IMR-90 (cell line): ENCODE data around the gene DNAH6. TPM values are rescaled to one million over a fixed set of nuclear protein-coding genes. Genes with fewer than 3 reads are reported as not detected.

ENCODE experiments used
- ATAC-seq: fragments of 200-7000 bp; cut with Tn5 transposase; 2 replicates; pipeline ENCODE4 v1.9.1; 2020; ENCODE audit warnings: low read depth, mild to moderate bottlenecking, moderate library complexity
- BruUV-seq: library from RNA; stranded (reverse); fragments of 400-500 nt; replicated peaks from 2 replicates; lab custom pipeline; 2021; lab: Mats Ljungman, UMichigan
- CTCF ChIA-PET: fragments of 300-600 bp; formaldehyde crosslinking; extraction: SDS; loops from one replicate; lab custom pipeline; 2021; ENCODE audit warnings: antibody characterized with exemption; lab: Yijun Ruan, JAX
- POLR2A ChIA-PET: fragments of 300-600 bp; sonication (Branson Sonifier 250); formaldehyde crosslinking; loops from one replicate; lab custom pipeline; 2022; ENCODE audit warnings: antibody characterized with exemption; ENCODE audit not compliant: unreplicated experiment; lab: Charles Lee
- DNase-seq: peaks from one replicate; pipeline ENCODE4 v3.0.0; 2013
- H2AFZ ChIP-seq: replicated peaks from 2 replicates; pipeline ENCODE3; 2013; ENCODE audit warnings: low read length, mild to moderate bottlenecking; ENCODE audit not compliant: poor library complexity
- H2AK5ac ChIP-seq: 2 replicates; pipeline ENCODE4 v1.6.1; 2013; ENCODE audit warnings: low read depth, low read length, inconsistent platforms
- H2AK9ac ChIP-seq: replicated peaks from 2 replicates; pipeline ENCODE3; 2013; ENCODE audit warnings: mild to moderate bottlenecking, low read depth, low read length, moderate library complexity; ENCODE audit not compliant: poor library complexity
- H2BK120ac ChIP-seq: 2 replicates; pipeline ENCODE4 v1.6.1; 2013; ENCODE audit warnings: low read depth, low read length, inconsistent platforms
- H2BK15ac ChIP-seq: 3 replicates; pipeline ENCODE4 v1.6.1; 2013; ENCODE audit warnings: low read depth, low read length, inconsistent platforms
- H2BK20ac ChIP-seq: 2 replicates; pipeline ENCODE4 v1.6.1; 2013; ENCODE audit warnings: low read depth, mild to moderate bottlenecking, inconsistent platforms, low read length, moderate library complexity
- H2BK5ac ChIP-seq: 2 replicates; pipeline ENCODE4 v1.6.1; 2013; ENCODE audit warnings: mild to moderate bottlenecking, low read depth, low read length, inconsistent platforms; ENCODE audit not compliant: poor library complexity, severe bottlenecking
- H3K14ac ChIP-seq: replicated peaks from 2 replicates; pipeline ENCODE4 v1.6.1; 2013; ENCODE audit warnings: low read depth, low read length, inconsistent platforms
- H3K18ac ChIP-seq: 2 replicates; pipeline ENCODE4 v1.6.1; 2013; ENCODE audit warnings: low read depth, low read length, control low read depth
- H3K23ac ChIP-seq: 2 replicates; pipeline ENCODE4 v1.6.1; 2013; ENCODE audit warnings: low read depth, low read length, inconsistent platforms
- H3K27ac ChIP-seq: 2 replicates; pipeline ENCODE4 v1.5.1; 2013; ENCODE audit warnings: mild to moderate bottlenecking, control low read depth, low read length; ENCODE audit not compliant: insufficient read depth
- H3K27me3 ChIP-seq: 2 replicates; pipeline ENCODE4 v1.6.1; 2013; ENCODE audit warnings: low read length; ENCODE audit not compliant: control insufficient read depth, insufficient read depth
- H3K36me3 ChIP-seq: 2 replicates; pipeline ENCODE4 v1.6.1; 2013; ENCODE audit warnings: low read length, mixed read lengths; ENCODE audit not compliant: control insufficient read depth, insufficient read depth
- H3K4ac ChIP-seq: 2 replicates; pipeline ENCODE4 v1.6.1; 2013; ENCODE audit warnings: low read depth, low read length, inconsistent platforms
- H3K4me1 ChIP-seq: 2 replicates; pipeline ENCODE4 v1.6.1; 2013; ENCODE audit warnings: low read length, mixed read lengths; ENCODE audit not compliant: control insufficient read depth, insufficient read depth
- H3K4me2 ChIP-seq: 2 replicates; pipeline ENCODE4 v1.6.1; 2013; ENCODE audit warnings: low read depth, mild to moderate bottlenecking, control low read depth, low read length, moderate library complexity
- H3K4me3 ChIP-seq: 2 replicates; pipeline ENCODE4 v1.5.1; 2013; ENCODE audit warnings: low read depth, mild to moderate bottlenecking, control low read depth, low read length, moderate library complexity; ENCODE audit not compliant: insufficient read depth
- H3K56ac ChIP-seq: 2 replicates; pipeline ENCODE4 v1.6.1; 2013; ENCODE audit warnings: low read length, inconsistent platforms; ENCODE audit not compliant: insufficient read depth; ENCODE audit errors: extremely low read depth
- H3K79me1 ChIP-seq, 2 experiments: 2 replicates each; pipeline ENCODE4 v1.6.1; 2013; ENCODE audit warnings: low read length in 2 of 2, inconsistent platforms in 1 of 2, low read depth in 1 of 2
- H3K9ac ChIP-seq: 2 replicates; pipeline ENCODE4 v1.6.1; 2013; ENCODE audit warnings: low read depth, low read length, control low read depth
- H3K9me1 ChIP-seq: 2 replicates; pipeline ENCODE4 v1.6.1; 2013; ENCODE audit warnings: low read length, inconsistent platforms; ENCODE audit not compliant: insufficient read depth
- H3K9me3 ChIP-seq: 2 replicates; pipeline ENCODE4 v1.6.1; 2013; ENCODE audit warnings: low read length; ENCODE audit not compliant: control insufficient read depth, insufficient read depth
- H4K20me1 ChIP-seq: 2 replicates; pipeline ENCODE4 v1.6.1; 2013; ENCODE audit warnings: low read length, inconsistent platforms; ENCODE audit not compliant: insufficient read depth
- H4K5ac ChIP-seq: 2 replicates; pipeline ENCODE4 v1.6.1; 2013; ENCODE audit warnings: mild to moderate bottlenecking, low read depth, low read length, control low read depth
- H4K8ac ChIP-seq, 2 experiments: 2 replicates each; pipeline ENCODE4 v1.6.1; 2013; ENCODE audit warnings: low read depth in 2 of 2, low read length in 2 of 2, control low read depth in 1 of 2, inconsistent platforms in 1 of 2
- H4K91ac ChIP-seq: 2 replicates; pipeline ENCODE4 v1.6.1; 2013; ENCODE audit warnings: low read depth, low read length, inconsistent platforms; ENCODE audit not compliant: insufficient read depth
- BHLHE40 ChIP-seq: fragments of 150-350 bp; IDR thresholded peaks from 2 replicates; pipeline ENCODE4 v1.6.1; 2016; ENCODE audit warnings: mild to moderate bottlenecking, low read depth, low read length
- CHD1 ChIP-seq: IDR thresholded peaks from 2 replicates; pipeline ENCODE4 v1.6.1; 2012; ENCODE audit warnings: low read depth, low read length, improper control_type of control experiment
- MAFK ChIP-seq: IDR thresholded peaks from 2 replicates; pipeline ENCODE4 v1.6.1; 2012; ENCODE audit warnings: low read depth, low read length, improper control_type of control experiment
- MAZ ChIP-seq: IDR thresholded peaks from 2 replicates; pipeline ENCODE4 v1.6.1; 2012; ENCODE audit warnings: low read depth, mild to moderate bottlenecking, low read length, improper control_type of control experiment, moderate library complexity, borderline replicate concordance
- POLR2A ChIP-seq: IDR thresholded peaks from 2 replicates; pipeline ENCODE4 v1.6.1; 2012; ENCODE audit warnings: mild to moderate bottlenecking, low read depth, low read length
- WGBS, 2 experiments: methylation state at CpG; one replicate each; pipeline versions ENCODE4 v1.1.5 to v1.1.7; 2013; ENCODE audit warnings: missing lambda C conversion rate in 2 of 2; ENCODE audit not compliant: insufficient read length in 1 of 2; ENCODE audit errors: extremely low coverage in 2 of 2; 5-methylcytosine and 5-hydroxymethylcytosine counted together
- dilution Hi-C: fragments of 300-500 bp; cut with HindIII; formaldehyde crosslinking; loops from one replicate; pipeline ENCODE4 v1.14.3; 2018; ENCODE audit warnings: low sequenced_read_pairs; ENCODE audit not compliant: unreplicated experiment
- in situ Hi-C: fragments of 300-500 bp; cut with MboI; formaldehyde crosslinking; loops from 3 replicates; pipeline ENCODE4 v1.14.3; 2019; ENCODE audit warnings: low sequenced_read_pairs, inconsistent platforms, mixed read lengths
- intact Hi-C: fragments of 100-400 bp; cut with micrococcal nuclease; formaldehyde crosslinking; loops from 2 replicates; pipeline ENCODE4 v1.10.0; 2022
- polyA plus RNA-seq, 3 experiments: library from polyadenylated mRNA; depleted of rRNA; stranded (reverse); fragments of >200 nt; gene quantifications; 2 replicates each; pipeline ENCODE4 v1.2.3, GENCODE V29; 2012; ENCODE audit warnings: low replicate concordance in 1 of 3
- total RNA-seq: library from RNA; depleted of rRNA; stranded (reverse); fragments of >200 nt; gene quantifications from 2 replicates; pipeline ENCODE4 v1.2.3, GENCODE V29; 2012
- TF ChIP-seq, protein P1 (sequence below): fragments of 150-350 bp; IDR thresholded peaks from 2 replicates; pipeline ENCODE4 v1.6.1; 2017; ENCODE audit warnings: mild to moderate bottlenecking, antibody characterized with exemption, low read length, low read depth
- TF ChIP-seq, protein P2 (sequence below): conservative IDR thresholded peaks from 2 replicates; pipeline ENCODE4 v1.5.1; 2012; ENCODE audit warnings: mild to moderate bottlenecking, low read depth, low read length, improper control_type of control experiment

Gene DNAH6
- total and polyA plus RNA-seq, 2 of the 4 experiments (the other 2 are of a cell fraction): under 0.01 to 0.07 TPM

DNA sequence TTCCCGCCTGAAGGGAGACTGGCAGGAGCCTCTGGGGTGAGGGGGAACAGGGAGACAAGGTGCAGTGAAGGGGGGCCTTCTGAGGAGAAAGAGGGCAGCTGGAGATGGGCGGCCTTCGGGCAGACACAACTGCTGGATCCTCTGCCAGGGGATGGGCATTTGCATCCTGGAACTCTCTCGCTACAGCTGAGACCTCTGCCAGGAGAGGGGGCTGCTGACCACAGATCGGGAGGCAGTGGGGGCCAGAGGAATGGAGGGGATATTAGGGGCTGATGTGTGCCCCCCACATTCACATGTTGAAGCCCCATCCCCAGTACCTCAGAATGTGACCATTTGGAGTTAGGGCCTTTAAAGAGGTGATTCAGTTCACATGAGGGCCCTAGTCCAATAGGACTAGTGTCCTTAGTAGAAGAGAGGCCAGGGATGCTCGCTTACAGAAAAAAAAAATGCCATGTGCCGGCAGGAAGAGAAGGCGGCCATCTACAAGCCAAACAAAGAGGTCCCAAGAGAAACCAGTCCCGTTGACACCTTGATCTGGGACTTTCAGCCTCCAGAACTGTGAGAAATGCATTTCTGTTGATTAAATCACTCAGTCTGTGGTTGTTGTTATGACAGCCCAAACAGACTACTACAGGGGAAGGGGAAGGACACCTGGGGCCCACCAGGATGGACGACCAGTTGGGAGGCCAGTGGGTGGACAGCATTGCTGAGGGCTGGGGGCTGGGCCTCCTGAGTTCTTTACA, 314.6 kb downstream of the DNAH6 start (continued):
- TF ChIP-seq, protein P1, sequence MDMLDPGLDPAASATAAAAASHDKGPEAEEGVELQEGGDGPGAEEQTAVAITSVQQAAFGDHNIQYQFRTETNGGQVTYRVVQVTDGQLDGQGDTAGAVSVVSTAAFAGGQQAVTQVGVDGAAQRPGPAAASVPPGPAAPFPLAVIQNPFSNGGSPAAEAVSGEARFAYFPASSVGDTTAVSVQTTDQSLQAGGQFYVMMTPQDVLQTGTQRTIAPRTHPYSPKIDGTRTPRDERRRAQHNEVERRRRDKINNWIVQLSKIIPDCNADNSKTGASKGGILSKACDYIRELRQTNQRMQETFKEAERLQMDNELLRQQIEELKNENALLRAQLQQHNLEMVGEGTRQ: no peak

- Histone ChIP-seq H3K4me3 (no peak overlapping the region), H3K36me3 (no peaks in the 10 kb centered on the region; the same call in 1 of the 2 replicates), H3K9ac (0 out of 2 replicates have a peak overlapping the region, but pooled peaks have one; percentile 19), H2BK15ac (peak overlapping the region; percentile 27; the same call in 1 of the 3 replicates), H3K4me2 (peak overlapping the region; percentile 50; the same call in 1 of the 2 replicates), H3K56ac (no peak overlapping the region; the same call in 1 of the 2 replicates), H2BK5ac (peak overlapping the region; percentile 24), H2AK5ac (peak overlapping the region; percentile 70; the same call in 1 of the 2 replicates), H2AFZ (peak overlapping the region; percentile 85), H3K4me1 (peaks cover 7% of the 10 kb centered on the region), H3K4ac (peak overlapping the region; percentile 91), H3K9me3 (no peaks in the 10 kb centered on the region), H3K9me1 (peaks cover 16% of the 10 kb centered on the region), H3K27ac (no peak overlapping the region), H3K79me1 (peaks cover 3 to 9% of the 10 kb centered on the region in 2 experiments; a peak in 3 of 4 replicates), H3K23ac (peak overlapping the region; percentile 71), H2BK120ac (peak overlapping the region; percentile 86), H4K20me1 (no peaks in the 10 kb centered on the region), H2BK20ac (peak overlapping the region; percentile 93), H2AK9ac (peak overlapping the region; percentile 70), H3K14ac (peak overlapping the region; percentile 94), H4K8ac (peak overlapping the region in 1 of 2 experiments; percentile 86; a peak in 2 of 4 replicates), H4K91ac (peak overlapping the region; percentile 73), H3K18ac (peak overlapping the region; percentile 38), H4K5ac (peak overlapping the region; percentile 58), H3K27me3 (no peaks in the 10 kb centered on the region)
- DNase-seq (peak; percentile 17), ATAC-seq (peak; percentile 60)
- TF ChIP-seq BHLHE40 (no peak), POLR2A (no peak), MAZ (no peak), MAFK (no peak), CHD1 (no peak)
- TF ChIP-seq, protein P2, sequence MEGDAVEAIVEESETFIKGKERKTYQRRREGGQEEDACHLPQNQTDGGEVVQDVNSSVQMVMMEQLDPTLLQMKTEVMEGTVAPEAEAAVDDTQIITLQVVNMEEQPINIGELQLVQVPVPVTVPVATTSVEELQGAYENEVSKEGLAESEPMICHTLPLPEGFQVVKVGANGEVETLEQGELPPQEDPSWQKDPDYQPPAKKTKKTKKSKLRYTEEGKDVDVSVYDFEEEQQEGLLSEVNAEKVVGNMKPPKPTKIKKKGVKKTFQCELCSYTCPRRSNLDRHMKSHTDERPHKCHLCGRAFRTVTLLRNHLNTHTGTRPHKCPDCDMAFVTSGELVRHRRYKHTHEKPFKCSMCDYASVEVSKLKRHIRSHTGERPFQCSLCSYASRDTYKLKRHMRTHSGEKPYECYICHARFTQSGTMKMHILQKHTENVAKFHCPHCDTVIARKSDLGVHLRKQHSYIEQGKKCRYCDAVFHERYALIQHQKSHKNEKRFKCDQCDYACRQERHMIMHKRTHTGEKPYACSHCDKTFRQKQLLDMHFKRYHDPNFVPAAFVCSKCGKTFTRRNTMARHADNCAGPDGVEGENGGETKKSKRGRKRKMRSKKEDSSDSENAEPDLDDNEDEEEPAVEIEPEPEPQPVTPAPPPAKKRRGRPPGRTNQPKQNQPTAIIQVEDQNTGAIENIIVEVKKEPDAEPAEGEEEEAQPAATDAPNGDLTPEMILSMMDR: no peak
- TF ChIP-seq, protein P1: no peak
- in situ Hi-C loops: no loop called here
- BruUV-seq: no TSS peak
- intact Hi-C loops: no loop called here
- 40% methylated on average over 1 of the region's 5 CpGs; no CpG with 5 or more reads in 1 of the 2 experiments for WGBS, 2 experiments
- ChIA-PET POLR2A (no interaction called here), CTCF (interaction anchor here (1.0 kb wide), 1 partner anchor 8 kb away, joined by 3 read pairs; no protein-coding TSS in a partner anchor)
- dilution Hi-C loops: no loop called here
Observed at GRCh38 chr2:84832772-84833461, 316.6 kb downstream of the DNAH6 start.
